GM19463 (cell line): ENCODE data around the gene RAB22A.

Source experiments
- ATAC-seq: cut with Tn5 transposase; IDR thresholded peaks from one replicate; pipeline ENCODE4 v1.9.1; 2021; ENCODE audit warnings: mild to moderate bottlenecking, moderate library complexity; ENCODE audit not compliant: unreplicated experiment

The RAB22A gene

DNA sequence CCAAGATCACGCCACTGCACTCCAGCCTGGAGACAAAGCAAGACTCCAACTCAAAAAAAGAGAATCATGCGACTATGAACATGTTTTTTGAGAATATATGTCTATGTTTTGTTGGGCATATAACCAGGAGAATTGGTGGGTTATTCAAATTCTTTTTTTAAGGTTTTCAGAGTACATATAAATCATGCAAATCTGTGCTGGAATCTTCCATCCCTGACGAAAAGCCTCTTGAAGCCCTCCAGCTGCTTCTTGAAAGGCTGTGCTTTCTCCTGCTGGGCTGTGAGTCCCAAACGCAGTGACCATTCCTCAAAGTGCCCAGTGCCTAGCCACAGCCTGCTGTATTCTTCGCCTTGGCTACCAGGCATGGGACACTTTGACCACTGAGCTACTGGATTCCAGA lies 9.2 kb upstream of the RAB22A start:
- ATAC-seq = no peak

DNA sequence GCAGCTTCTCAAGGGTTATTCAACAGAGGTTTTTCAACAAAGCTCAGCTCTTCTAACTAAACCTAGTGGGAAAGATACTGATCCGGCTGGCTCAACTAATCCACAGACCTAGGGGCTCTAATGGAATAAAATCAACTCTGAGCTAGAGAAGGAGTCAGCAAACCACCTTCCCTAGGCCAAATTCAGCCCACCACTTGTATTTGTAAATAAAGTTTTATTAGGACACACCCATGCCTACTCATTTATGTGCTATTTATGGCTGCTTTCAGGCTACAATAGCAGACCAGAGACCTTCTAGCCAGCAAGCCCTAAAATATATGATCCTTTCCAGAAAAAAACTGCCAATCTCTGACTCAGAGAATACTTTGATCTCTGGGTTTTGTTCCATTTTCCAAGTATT lies 6.0 kb upstream of the RAB22A start:
- ATAC-seq = no peak

GRCh38 chr20:58305061-58305460 lies 4.5 kb upstream of the RAB22A start:
- ATAC-seq = no peak

- peak; percentile 45 for ATAC-seq
These were observed 2.9 kb upstream of the RAB22A start for GRCh38 chr20:58306421-58307261.

DNA sequence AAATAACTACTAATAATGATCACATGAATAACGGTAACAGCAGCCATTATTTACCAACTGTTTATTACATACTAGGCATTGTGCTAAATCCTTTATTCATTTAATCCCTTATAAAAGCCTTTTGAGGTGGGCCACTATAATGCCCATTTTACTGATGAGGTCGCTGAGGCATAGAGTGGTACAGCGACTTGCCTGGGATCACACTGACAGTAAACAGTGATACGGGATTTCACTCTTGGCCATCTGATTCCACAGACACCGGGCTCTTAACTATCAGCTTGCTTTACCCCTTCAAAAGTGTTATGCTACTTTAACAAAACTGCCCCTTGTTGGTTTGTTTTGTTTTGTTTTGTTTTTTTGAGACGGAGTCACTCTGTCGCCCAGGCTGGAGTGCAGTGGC lies 2.2 kb upstream of the RAB22A start:
- ATAC-seq = no peak

- ATAC-seq = no peak
These were observed 1.2 kb upstream of the RAB22A start for GRCh38 chr20:58308290-58308679.

- ATAC-seq = peak; percentile 41
These were observed 611 bp upstream of the RAB22A start for GRCh38 chr20:58308680-58309527.

DNA sequence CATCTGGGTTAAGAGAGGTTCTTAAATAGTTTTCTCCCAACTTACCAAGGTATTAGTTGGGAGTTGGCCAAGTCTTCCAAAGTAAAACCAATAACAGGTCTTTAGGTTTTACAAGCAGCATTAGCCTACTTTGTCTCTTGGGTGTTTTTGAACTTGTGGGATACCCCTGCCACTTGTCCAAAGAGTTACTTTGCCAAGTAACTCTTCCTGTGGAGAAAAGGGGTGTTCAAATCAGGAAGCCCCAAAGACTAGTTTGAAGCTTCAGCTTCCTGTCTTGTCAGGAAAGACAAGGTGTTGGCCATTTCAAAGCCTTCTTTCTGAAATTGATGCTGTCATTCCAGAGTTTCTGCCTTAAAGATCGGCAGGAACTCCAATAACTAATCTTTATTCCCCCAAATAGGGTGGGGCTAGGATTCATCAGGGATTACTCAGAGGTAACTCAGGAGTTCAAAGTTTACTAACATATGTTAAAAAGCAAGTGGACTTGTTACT lies 822 bp downstream of the RAB22A start:
- ATAC-seq = no peak

GRCh38 chr20:58312836-58313235 lies 3.3 kb downstream of the RAB22A start:
- no peak for ATAC-seq

- ATAC-seq = no peak
These were observed 3.9 kb downstream of the RAB22A start for GRCh38 chr20:58313396-58313795.

- ATAC-seq = no peak
These were observed 11.7 kb downstream of the RAB22A start for GRCh38 chr20:58321205-58321604.

GRCh38 chr20:58322083-58322482 lies 12.6 kb downstream of the RAB22A start:
- no peak for ATAC-seq

DNA sequence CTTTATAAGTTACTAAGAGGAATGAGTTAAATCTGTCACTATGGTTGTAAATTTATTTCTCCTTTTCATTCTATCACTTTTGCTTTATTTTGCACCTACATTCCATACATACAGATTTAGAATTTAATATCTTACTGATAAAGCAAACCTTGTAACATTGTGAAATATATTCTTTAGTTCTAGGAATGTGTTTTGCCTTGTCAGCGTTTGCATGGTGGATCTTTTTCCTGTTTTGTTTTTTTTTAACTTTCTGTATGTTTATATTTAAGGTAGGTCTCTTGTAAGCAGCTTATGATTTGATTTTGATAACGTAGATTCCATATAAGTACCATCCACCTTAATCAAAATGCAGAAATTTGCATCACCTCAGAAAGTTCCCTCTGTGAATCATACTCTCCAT lies 16.4 kb downstream of the RAB22A start:
- ATAC-seq = no peak

- ATAC-seq = no peak
These were observed 17.7 kb downstream of the RAB22A start for GRCh38 chr20:58327211-58327610.

DNA sequence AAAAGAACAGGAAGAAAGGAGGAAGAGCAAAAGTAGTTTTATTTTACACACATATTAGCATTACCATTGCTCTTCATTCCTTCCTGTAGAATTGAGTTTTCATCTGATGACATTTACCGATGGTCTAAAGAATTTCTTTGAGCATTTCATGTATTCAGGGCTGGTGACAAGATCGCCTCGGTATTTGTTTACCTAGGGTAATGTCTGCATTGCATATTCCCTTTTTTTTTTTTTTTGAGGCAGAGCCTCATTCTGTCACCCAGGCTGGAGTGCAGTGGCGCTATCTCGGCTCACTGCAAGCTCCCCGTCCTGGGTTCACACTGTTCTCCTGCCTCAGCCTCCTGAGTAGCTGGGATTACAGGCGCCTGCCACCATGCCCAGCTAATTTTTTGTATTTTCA lies 19.3 kb downstream of the RAB22A start:
- ATAC-seq = no peak

- no peak for ATAC-seq
These were observed 20.2 kb downstream of the RAB22A start for GRCh38 chr20:58329711-58330110.

GRCh38 chr20:58330249-58330648 lies 20.7 kb downstream of the RAB22A start:
- ATAC-seq = no peak

DNA sequence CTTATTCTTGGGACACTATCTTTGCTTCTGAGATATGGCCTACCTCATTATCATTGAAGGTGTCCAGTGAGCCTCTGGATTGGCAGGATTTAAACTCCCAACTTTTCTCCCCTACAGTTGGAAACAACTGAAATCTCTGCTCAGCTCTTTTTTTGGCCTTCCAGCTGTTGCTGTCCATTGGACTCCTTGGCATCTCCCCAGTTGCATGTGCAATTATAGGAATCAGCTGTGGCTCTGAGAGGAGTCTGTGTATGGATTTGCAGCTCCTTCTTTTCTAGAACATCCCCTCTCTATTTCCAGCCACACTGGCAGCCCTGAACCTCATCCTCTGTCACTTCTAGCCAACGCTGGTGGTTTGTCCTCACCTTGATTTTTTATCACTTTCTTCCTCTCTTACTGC lies 21.2 kb downstream of the RAB22A start:
- no peak for ATAC-seq

DNA sequence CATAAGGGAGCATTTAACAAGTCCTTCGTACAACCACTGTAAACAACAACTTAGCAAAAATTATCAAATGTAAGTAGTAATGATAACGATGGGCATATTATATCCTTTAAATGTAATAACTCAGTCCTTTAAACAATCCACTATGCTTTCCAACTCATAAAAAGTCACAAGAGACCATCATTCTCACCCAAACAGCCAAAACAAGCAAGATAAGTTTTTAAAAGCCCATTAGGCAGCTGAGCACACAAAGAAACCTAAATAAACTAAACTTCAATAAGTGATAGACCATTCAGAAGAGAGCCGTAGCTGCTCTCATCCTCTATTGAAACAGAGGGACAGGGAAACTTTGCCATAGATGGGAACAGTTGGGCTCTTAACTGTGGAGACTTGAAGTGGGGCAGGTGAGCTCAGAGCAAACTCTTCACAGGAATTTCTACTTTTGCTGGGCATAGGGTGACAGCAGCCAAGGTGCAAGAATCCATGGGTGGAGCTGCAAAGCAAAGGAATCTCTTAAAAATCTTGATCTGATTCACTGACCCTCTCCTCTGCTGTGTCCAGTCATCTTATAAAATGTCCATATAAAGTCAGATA lies 22.5 kb downstream of the RAB22A start:
- no peak for ATAC-seq

DNA sequence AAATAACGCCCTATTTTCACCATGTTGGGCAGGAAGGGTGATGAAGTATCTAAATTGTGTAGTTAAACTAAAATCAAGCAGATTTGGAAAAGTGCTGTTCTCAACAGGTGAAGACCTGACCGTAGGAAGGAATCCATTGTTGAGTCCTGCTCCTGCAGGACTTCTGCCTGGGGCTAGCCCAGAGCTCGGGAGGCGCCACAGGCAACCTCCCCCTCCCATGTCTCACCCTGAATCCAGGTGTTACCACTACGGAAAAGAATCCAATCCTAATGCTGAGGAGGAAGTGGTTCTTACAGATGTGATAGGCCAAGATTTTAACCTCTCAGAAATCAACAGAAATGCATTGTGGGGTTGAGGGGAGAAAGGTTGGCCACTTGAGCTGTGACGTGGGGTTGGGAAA lies 30.2 kb downstream of the RAB22A start:
- ATAC-seq = no peak

- ATAC-seq = no peak
These were observed 30.6 kb downstream of the RAB22A start for GRCh38 chr20:58340151-58340550.

DNA sequence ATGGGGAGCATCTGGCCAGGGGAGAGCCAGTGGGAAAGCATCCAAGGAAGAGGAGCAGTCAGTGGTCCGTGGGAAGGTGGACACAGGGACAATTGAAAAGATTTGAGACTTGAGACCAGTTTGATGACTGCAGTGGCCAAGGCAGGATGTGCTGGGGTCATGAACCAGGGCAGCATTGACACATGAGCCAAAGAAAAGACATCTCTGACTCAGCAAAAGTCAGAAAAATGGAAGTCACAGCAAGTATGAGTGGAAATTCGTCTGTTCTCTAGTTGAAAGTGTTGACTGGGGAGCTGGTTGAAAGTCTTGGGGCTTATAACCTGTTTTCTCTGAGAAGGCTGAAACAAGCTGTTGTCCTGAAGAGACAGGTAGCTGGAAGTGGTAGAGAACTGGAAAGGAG lies 31.3 kb downstream of the RAB22A start:
- no peak for ATAC-seq
